ENCODE measurements around the gene FAM222B. TPM values are rescaled to one million over a fixed set of nuclear protein-coding genes. Genes with fewer than 3 reads are reported as not detected.

FAM222B gene
- total and polyA plus RNA-seq, 2 of the 4 experiments (the other 2 are of a cell fraction) = 2.5 to 10.8 TPM

GRCh38 chr17:28885951-28886350 is 43.4 kb upstream of the FAM222B start:
- Histone ChIP-seq H2AK5ac (ENCODE audit: low read depth, low read length) (no peak overlapping the region), H2AFZ (replicated peaks; ENCODE audit: low read length, poor library complexity) (no peak overlapping the region), H3K79me1 (ENCODE audit: low read depth in 1 of 2, low read length in 2 of 2) (peaks cover 2 to 3% of the 10 kb centered on the region in 2 experiments), H3K27me3 (ENCODE audit: control insufficient read depth, insufficient read depth, low read length) (no peaks in the 10 kb centered on the region), H3K4me2 (ENCODE audit: low read depth, low read length) (no peak overlapping the region), H2BK15ac (ENCODE audit: low read depth, low read length) (no peak overlapping the region), H3K9ac (ENCODE audit: low read depth, low read length) (no peak overlapping the region), H3K18ac (ENCODE audit: low read depth, low read length) (no peak overlapping the region), H2BK5ac (ENCODE audit: low read depth, low read length, poor library complexity, severe bottlenecking) (no peak overlapping the region), H4K8ac (ENCODE audit: low read depth in 2 of 2, low read length in 2 of 2) (no peak overlapping the region), H3K36me3 (ENCODE audit: control insufficient read depth, insufficient read depth, low read length) (peaks cover 50% of the 10 kb centered on the region), H2BK120ac (ENCODE audit: low read depth, low read length) (no peak overlapping the region), H4K91ac (ENCODE audit: insufficient read depth, low read depth, low read length) (no peak overlapping the region), H4K20me1 (ENCODE audit: insufficient read depth, low read length) (peaks cover 8% of the 10 kb centered on the region; the same call in 1 of the 2 replicates), H3K9me1 (ENCODE audit: insufficient read depth, low read length) (no peaks in the 10 kb centered on the region), H2AK9ac (replicated peaks; ENCODE audit: low read depth, low read length, poor library complexity) (no peak overlapping the region), H2BK20ac (ENCODE audit: low read depth, low read length) (no peak overlapping the region), H3K9me3 (ENCODE audit: control insufficient read depth, insufficient read depth, low read length) (no peaks in the 10 kb centered on the region), H3K4me1 (ENCODE audit: control insufficient read depth, insufficient read depth, low read length) (no peaks in the 10 kb centered on the region), H3K4ac (ENCODE audit: low read depth, low read length) (no peak overlapping the region), H3K4me3 (ENCODE audit: insufficient read depth, low read depth, low read length) (no peak overlapping the region), H3K14ac (replicated peaks; ENCODE audit: low read depth, low read length) (no peak overlapping the region), H3K27ac (ENCODE audit: insufficient read depth, low read length) (no peak overlapping the region), H3K56ac (ENCODE audit: extremely low read depth, insufficient read depth, low read length) (no peak overlapping the region), H3K23ac (ENCODE audit: low read depth, low read length) (no peak overlapping the region), H4K5ac (ENCODE audit: low read depth, low read length) (no peak overlapping the region)
- in situ Hi-C loops (cut with MboI; ENCODE audit: low sequenced_read_pairs) = no loop called here
- TF ChIP-seq NFE2L2 (IDR thresholded peaks at IDR 0.05; ENCODE audit: low read depth, low read length) = no peak
- TF ChIP-seq BHLHE40 (IDR thresholded peaks at IDR 0.05; ENCODE audit: low read depth, low read length) = no peak
- TF ChIP-seq ELK1 (IDR thresholded peaks at IDR 0.05; ENCODE audit: borderline replicate concordance, low read depth, low read length) = no peak
- no peak for TF ChIP-seq RCOR1 (IDR thresholded peaks at IDR 0.05; ENCODE audit: insufficient replicate concordance, low read length)
- no peak for TF ChIP-seq MAFK (IDR thresholded peaks at IDR 0.05; ENCODE audit: low read depth, low read length)
- TF ChIP-seq, protein P1, sequence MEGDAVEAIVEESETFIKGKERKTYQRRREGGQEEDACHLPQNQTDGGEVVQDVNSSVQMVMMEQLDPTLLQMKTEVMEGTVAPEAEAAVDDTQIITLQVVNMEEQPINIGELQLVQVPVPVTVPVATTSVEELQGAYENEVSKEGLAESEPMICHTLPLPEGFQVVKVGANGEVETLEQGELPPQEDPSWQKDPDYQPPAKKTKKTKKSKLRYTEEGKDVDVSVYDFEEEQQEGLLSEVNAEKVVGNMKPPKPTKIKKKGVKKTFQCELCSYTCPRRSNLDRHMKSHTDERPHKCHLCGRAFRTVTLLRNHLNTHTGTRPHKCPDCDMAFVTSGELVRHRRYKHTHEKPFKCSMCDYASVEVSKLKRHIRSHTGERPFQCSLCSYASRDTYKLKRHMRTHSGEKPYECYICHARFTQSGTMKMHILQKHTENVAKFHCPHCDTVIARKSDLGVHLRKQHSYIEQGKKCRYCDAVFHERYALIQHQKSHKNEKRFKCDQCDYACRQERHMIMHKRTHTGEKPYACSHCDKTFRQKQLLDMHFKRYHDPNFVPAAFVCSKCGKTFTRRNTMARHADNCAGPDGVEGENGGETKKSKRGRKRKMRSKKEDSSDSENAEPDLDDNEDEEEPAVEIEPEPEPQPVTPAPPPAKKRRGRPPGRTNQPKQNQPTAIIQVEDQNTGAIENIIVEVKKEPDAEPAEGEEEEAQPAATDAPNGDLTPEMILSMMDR (conservative IDR thresholded peaks at IDR 0.05; ENCODE audit: low read depth, low read length) = no peak
- no peak for TF ChIP-seq MAZ (IDR thresholded peaks at IDR 0.05; ENCODE audit: borderline replicate concordance, low read depth, low read length)
- TF ChIP-seq CEBPB (IDR thresholded peaks at IDR 0.05; ENCODE audit: low read depth, low read length) = no peak
- DNase-seq (no peak), ATAC-seq (ENCODE audit: low read depth) (no peak)
- WGBS, 2 experiments (ENCODE audit: extremely low coverage in 2 of 2, insufficient read length in 1 of 2) = no CpG with 5 or more reads among the region's 10 CpGs
- intact Hi-C loops (cut with micrococcal nuclease) = no loop called here
- no TSS peak for BruUV-seq (replicated peaks)
- dilution Hi-C loops (cut with HindIII; ENCODE audit: low sequenced_read_pairs, unreplicated experiment) = no loop called here
- ChIA-PET POLR2A (ENCODE audit: unreplicated experiment) (no interaction called here), CTCF (interaction anchor here (1.2 kb wide), 1 partner anchor 159 kb away, joined by 3 read pairs; no protein-coding TSS in a partner anchor)

Data from IMR-90 (cell line).